ENCODE results near the gene SEMA5A.
A peak's percentile ranks its signal among the peaks of the same experiment; 100 is the strongest.

DNA sequence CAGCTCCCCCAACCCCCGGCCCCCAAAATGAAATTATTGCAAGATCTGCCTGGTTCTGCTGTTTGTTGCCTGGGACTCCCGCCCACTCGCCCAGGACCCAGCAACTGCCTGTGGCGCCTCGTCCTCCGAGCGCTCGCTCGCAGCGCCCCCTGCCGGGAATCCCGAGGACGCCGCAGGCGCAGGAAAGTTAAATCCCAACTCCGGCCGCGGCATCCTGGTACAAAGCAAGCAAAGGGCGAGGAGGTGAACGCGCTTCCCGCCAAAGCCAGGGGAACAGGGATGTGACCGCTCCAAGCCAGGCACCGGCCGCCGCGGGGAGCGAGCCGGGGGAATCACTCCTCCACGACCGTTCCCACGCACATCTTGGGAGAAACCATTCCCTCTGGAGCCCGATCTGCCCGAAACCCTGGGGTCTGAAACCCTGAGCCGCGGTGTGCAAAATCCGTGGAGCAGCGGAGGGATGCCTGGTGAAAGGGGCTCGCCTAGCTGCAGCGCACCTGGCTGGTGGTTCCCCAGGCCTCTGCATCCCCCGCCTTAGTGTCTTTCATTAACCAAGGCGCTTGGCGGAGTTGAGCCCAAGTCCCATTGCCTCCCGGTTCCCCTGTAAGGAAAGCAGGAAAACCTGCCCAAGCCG, 1.3 kb downstream of the SEMA5A start:
- TF ChIP-seq EP300 (IDR thresholded peaks at IDR 0.05; ENCODE audit: low read depth), result no peak
- peak; percentile 47 for TF ChIP-seq POLR2A (IDR thresholded peaks at IDR 0.05)
- peak; percentile 86 to 93 (median 92) for TF ChIP-seq CTCF (IDR thresholded peaks at IDR 0.05)
- TF ChIP-seq POLR2AphosphoS5 (IDR thresholded peaks at IDR 0.05), result peak; percentile 40 to 87 (median 71)
